Measurements from ENCODE around the gene XYLT1.

The XYLT1 gene

GRCh38 chr16:17171250-17172143, 299.3 kb downstream of the XYLT1 start:
- DNase-seq = no peak

- no peak for DNase-seq
Observed at GRCh38 chr16:17170435-17170834, 300.3 kb downstream of the XYLT1 start.

- DNase-seq = no peak
Observed at GRCh38 chr16:17168181-17168580, 302.6 kb downstream of the XYLT1 start.

GRCh38 chr16:17166095-17166494, 304.7 kb downstream of the XYLT1 start:
- DNase-seq = no peak

- no peak for DNase-seq
Observed at GRCh38 chr16:17162560-17162959, 308.2 kb downstream of the XYLT1 start.

GRCh38 chr16:17160920-17161431, 309.8 kb downstream of the XYLT1 start:
- DNase-seq = peak; percentile 25

GRCh38 chr16:17160285-17160853, 310.4 kb downstream of the XYLT1 start:
- DNase-seq = peak; percentile 28

- no peak for DNase-seq
Observed at GRCh38 chr16:17159617-17160016, 311.1 kb downstream of the XYLT1 start.

GRCh38 chr16:17155936-17156335, 314.8 kb downstream of the XYLT1 start:
- no peak for DNase-seq

GRCh38 chr16:17155485-17155884, 315.3 kb downstream of the XYLT1 start:
- DNase-seq = no peak

- no peak for DNase-seq
Observed at GRCh38 chr16:17154981-17155380, 315.8 kb downstream of the XYLT1 start.

GRCh38 chr16:17152311-17152710, 318.4 kb downstream of the XYLT1 start:
- no peak for DNase-seq

- DNase-seq = no peak
Observed at GRCh38 chr16:17151335-17151734, 319.4 kb downstream of the XYLT1 start.

GRCh38 chr16:17149904-17150483, 320.8 kb downstream of the XYLT1 start:
- DNase-seq = no peak

GRCh38 chr16:17147942-17148341, 322.8 kb downstream of the XYLT1 start:
- DNase-seq = no peak

- DNase-seq = no peak
Observed at GRCh38 chr16:17145029-17145428, 325.7 kb downstream of the XYLT1 start.

- DNase-seq = no peak
Observed at GRCh38 chr16:17144431-17144830, 326.3 kb downstream of the XYLT1 start.

GRCh38 chr16:17143546-17144419, 327.0 kb downstream of the XYLT1 start:
- DNase-seq = no peak

GRCh38 chr16:17138801-17139200, 332.0 kb downstream of the XYLT1 start:
- no peak for DNase-seq

GRCh38 chr16:17135439-17135838, 335.3 kb downstream of the XYLT1 start:
- no peak for DNase-seq

GRCh38 chr16:17134586-17134985, 336.2 kb downstream of the XYLT1 start:
- no peak for DNase-seq

- no peak for DNase-seq
Observed at GRCh38 chr16:17133851-17134250, 336.9 kb downstream of the XYLT1 start.

- no peak for DNase-seq
Observed at GRCh38 chr16:17131351-17131750, 339.4 kb downstream of the XYLT1 start.

Data from NCI-H1105 (cell line).